ENCODE results near the gene TAS2R40. TPM values are rescaled to one million over a fixed set of nuclear protein-coding genes. Genes with fewer than 3 reads are reported as not detected.
"Not testable (repeated sequence)": the region's sequence is repeated elsewhere in the genome, so short reads cannot be mapped to it uniquely, and the experiment has no call there.

The TAS2R40 gene
- total RNA-seq, 2 experiments from 2014 or later: not detected

DNA sequence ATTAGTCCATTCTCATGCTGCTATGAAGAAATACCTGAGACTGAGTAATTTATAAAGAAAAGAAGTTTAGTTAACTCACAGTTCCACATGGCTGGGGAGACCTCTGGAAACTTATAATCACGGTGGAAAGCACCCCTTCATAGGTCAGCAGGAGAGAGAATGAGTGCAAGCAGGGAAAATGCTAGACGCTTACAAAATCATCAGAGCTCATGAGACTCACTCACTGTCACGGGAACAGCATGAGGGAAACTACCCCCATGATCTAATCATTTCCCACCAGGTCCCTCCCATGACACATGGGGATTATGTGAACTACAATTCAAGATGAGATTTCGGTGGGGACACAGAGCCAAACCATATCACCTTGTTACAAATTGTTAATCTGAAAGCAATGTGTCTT is 22.8 kb upstream of the TAS2R40 start:
- intact Hi-C loops (cut with micrococcal nuclease): no loop called here
- POLR2A ChIA-PET: no interaction called here
- TF ChIP-seq, protein P1, sequence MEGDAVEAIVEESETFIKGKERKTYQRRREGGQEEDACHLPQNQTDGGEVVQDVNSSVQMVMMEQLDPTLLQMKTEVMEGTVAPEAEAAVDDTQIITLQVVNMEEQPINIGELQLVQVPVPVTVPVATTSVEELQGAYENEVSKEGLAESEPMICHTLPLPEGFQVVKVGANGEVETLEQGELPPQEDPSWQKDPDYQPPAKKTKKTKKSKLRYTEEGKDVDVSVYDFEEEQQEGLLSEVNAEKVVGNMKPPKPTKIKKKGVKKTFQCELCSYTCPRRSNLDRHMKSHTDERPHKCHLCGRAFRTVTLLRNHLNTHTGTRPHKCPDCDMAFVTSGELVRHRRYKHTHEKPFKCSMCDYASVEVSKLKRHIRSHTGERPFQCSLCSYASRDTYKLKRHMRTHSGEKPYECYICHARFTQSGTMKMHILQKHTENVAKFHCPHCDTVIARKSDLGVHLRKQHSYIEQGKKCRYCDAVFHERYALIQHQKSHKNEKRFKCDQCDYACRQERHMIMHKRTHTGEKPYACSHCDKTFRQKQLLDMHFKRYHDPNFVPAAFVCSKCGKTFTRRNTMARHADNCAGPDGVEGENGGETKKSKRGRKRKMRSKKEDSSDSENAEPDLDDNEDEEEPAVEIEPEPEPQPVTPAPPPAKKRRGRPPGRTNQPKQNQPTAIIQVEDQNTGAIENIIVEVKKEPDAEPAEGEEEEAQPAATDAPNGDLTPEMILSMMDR (IDR thresholded peaks at IDR 0.05): no peak
- Mint-ChIP-seq H3K36me3 (ENCODE audit: low read depth) (no peaks in the 10 kb centered on the region), H3K4me3 (no peak overlapping the region), H3K4me1 (ENCODE audit: low read depth) (no peaks in the 10 kb centered on the region), H3K27ac (no peak overlapping the region), H3K27me3 (peaks cover 8% of the 10 kb centered on the region), H3K9me3 (no peaks in the 10 kb centered on the region)
- DNase-seq: peak; percentile 5
- no peak for ATAC-seq
- CTCF ChIA-PET: no interaction called here

DNA sequence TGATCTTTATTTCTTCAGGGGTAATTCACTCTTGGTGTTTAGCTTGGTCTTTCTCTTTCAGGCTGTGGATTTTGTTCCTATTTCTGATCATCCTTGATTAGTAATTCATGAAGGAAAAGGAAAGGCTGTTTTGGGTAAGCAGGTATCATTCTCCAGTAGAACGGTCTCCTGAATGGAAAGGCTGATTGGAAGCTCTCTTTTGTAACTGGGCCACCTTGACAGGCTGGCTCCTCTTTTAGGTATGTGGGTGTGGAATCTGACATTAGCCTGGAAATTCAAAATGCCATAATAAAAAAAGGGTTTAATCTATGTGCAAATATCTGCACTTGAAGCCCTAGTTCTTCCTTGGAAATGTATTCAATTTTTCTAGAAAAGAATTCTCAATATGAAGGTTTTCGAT is 19.7 kb upstream of the TAS2R40 start:
- peaks cover 10% of the 10 kb centered on the region for H3K27me3 Mint-ChIP-seq
- H3K9me3 Mint-ChIP-seq: no peaks in the 10 kb centered on the region
- no peaks in the 10 kb centered on the region for H3K36me3 Mint-ChIP-seq (ENCODE audit: low read depth)
- no peak for DNase-seq
- POLR2A ChIA-PET: no interaction called here
- intact Hi-C loops (cut with micrococcal nuclease): no loop called here
- no peak overlapping the region for H3K4me3 Mint-ChIP-seq
- peaks cover 14% of the 10 kb centered on the region for H3K4me1 Mint-ChIP-seq (ENCODE audit: low read depth)
- TF ChIP-seq, protein P1 (IDR thresholded peaks at IDR 0.05): no peak
- CTCF ChIA-PET: interaction anchor here (1.1 to 5.4 kb wide), 3 partner anchors 13 to 199 kb away, joined by 3 to 41 read pairs (median 7); no protein-coding TSS in a partner anchor
- ATAC-seq: no peak
- H3K27ac Mint-ChIP-seq: no peak overlapping the region

DNA sequence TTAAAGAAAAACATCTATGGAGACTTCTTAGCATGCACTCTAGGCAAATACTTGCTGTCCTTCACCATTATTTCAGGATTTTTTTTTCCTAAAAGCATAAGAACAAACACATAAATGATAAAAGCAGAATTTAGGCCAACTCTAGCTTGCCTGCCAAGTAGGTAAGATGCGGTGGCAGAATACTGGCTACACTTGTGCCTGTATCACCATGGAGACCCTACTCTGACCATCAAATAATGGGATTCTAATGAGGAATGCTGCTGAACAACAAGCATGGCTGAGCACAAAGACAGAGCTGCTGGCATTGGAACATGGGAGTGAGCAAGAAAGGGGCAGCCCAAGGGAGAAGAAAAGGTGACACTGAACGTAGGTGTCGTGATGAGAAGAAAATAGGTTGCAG is 18.5 kb upstream of the TAS2R40 start:
- no peak for ATAC-seq
- ChIA-PET POLR2A (no interaction called here), CTCF (interaction anchor here (0.7 to 5.4 kb wide), 5 partner anchors 11 to 200 kb away, joined by 3 to 41 read pairs (median 7); partner anchors contain the start of gene TAS2R40)
- peaks cover 14% of the 10 kb centered on the region for H3K4me1 Mint-ChIP-seq (ENCODE audit: low read depth)
- TF ChIP-seq, protein P1 (IDR thresholded peaks at IDR 0.05): no peak
- H3K27me3 Mint-ChIP-seq: peaks cover 10% of the 10 kb centered on the region
- H3K4me3 Mint-ChIP-seq: no peak overlapping the region
- intact Hi-C loops (cut with micrococcal nuclease): no loop called here
- no peaks in the 10 kb centered on the region for H3K9me3 Mint-ChIP-seq
- no peak overlapping the region for H3K27ac Mint-ChIP-seq
- DNase-seq: no peak
- H3K36me3 Mint-ChIP-seq (ENCODE audit: low read depth): no peaks in the 10 kb centered on the region

DNA sequence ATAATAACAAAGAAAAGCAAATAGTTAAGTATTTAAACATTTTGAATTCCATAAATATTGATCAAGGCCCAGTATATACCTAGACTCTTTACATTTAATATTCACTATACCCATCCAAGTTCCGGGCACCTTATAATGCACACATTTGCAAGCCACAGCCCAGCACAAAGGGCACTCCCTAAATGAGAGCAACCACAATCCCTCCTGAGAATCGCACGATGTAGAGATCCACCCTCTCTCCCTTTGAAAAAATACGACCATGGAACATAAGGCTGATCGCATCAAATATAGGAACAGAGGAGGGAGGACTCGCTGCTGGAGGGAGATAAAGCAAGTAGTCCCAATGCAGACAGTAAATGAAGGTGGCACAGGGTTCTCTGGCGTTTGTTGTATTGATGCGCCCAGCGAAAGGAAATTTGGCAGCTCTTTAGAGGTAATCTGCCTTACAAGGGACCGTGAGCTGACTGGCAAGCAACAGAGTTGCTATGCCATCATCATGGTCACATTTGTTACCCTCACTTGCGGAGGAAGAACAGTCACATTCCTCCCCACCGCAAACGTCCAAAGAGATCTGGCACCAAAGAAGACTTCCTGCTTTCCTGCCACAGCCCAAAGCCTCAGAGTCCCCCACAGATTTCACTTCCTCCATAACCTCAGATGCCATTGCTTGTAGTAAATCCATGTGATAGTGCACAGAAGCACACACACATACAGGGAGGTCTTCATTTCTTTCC is 16.1 kb upstream of the TAS2R40 start:
- CTCF ChIA-PET: interaction anchor here (1.0 to 5.4 kb wide), 2 partner anchors 9 to 26 kb away, joined by 3 to 41 read pairs; no protein-coding TSS in a partner anchor
- TF ChIP-seq, protein P1 (IDR thresholded peaks at IDR 0.05): no peak
- DNase-seq: peak; percentile 37
- peaks cover 14% of the 10 kb centered on the region for H3K4me1 Mint-ChIP-seq (ENCODE audit: low read depth)
- no peaks in the 10 kb centered on the region for H3K9me3 Mint-ChIP-seq
- H3K36me3 Mint-ChIP-seq (ENCODE audit: low read depth): no peaks in the 10 kb centered on the region
- peak; percentile 65 for ATAC-seq
- H3K27me3 Mint-ChIP-seq: peaks cover 7% of the 10 kb centered on the region
- POLR2A ChIA-PET: no interaction called here
- intact Hi-C loops (cut with micrococcal nuclease): no loop called here
- no peak overlapping the region for H3K4me3 Mint-ChIP-seq
- H3K27ac Mint-ChIP-seq: no peak overlapping the region

DNA sequence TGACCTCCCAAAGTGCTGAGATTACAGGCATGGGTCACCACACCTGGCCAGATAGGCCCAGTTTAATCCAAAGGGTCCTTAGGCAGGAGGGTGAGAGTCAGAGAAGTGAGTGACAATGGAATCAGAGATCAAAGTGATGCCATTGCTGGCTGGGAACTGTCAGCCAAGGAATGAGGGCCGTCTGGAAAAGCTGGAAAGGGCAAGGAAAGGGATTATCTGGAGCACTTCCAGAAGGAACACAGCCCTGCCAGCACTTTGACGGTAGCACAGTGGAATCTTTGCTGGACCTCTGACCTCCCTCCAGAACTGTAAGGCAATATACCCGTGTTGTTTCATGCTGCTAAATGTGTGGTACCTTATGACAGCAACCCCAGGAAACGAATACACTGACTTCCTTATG is 11.3 kb upstream of the TAS2R40 start:
- H3K4me3 Mint-ChIP-seq: no peak overlapping the region
- POLR2A ChIA-PET: no interaction called here

DNA sequence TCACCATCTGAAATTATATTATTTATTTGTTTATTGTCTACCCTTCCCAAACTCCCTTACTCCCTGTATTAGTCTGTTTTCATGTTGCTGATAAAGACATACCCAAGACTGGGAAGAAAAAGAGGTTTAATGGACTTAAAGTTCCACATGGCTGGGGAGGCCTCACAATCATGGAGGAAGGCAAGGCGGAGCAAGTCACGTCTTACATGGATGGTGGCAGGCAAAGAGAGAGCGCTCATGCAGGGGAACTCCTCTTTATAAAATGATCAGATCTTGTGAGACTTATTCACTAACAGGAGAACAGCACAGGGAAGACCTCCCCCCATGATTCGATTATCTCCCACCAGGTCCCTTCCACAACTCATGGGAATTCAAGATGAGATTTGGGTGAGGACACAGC is 8.4 kb upstream of the TAS2R40 start:
- ATAC-seq; H3K4me3 Mint-ChIP-seq; H3K27me3 Mint-ChIP-seq; H3K9me3 Mint-ChIP-seq; H3K4me1 Mint-ChIP-seq (ENCODE audit: low read depth); H3K36me3 Mint-ChIP-seq (ENCODE audit: low read depth); H3K27ac Mint-ChIP-seq; DNase-seq; POLR2A ChIA-PET: not testable (repeated sequence)
- CTCF ChIA-PET: interaction anchor here (1.1 to 11.2 kb wide), 7 partner anchors 23 to 403 kb away, joined by 4 to 380 read pairs (median 10); partner anchors contain the start of gene TAS2R39
- intact Hi-C loops (cut with micrococcal nuclease): loop anchor here (10.0 kb wide), 1 partner anchor 339 kb away; no protein-coding TSS in a partner anchor

More for the DNA sequence above, 11.3 kb upstream of the TAS2R40 start:
- Mint-ChIP-seq H3K9me3 (no peaks in the 10 kb centered on the region), H3K4me1 (ENCODE audit: low read depth) (peaks cover 8% of the 10 kb centered on the region), H3K27ac (no peak overlapping the region), H3K27me3 (no peaks in the 10 kb centered on the region), H3K36me3 (ENCODE audit: low read depth) (no peaks in the 10 kb centered on the region)
- no peak for ATAC-seq
- intact Hi-C loops (cut with micrococcal nuclease): loop anchor here (10.0 kb wide), 1 partner anchor 336 kb away; no protein-coding TSS in a partner anchor
- DNase-seq: no peak
- TF ChIP-seq, protein P1 (IDR thresholded peaks at IDR 0.05): no peak
- CTCF ChIA-PET: no interaction called here
